Heart left ventricle (tissue), 13 donors: ENCODE data around the gene DNMT1.

Source experiments
- POLR2A ChIP-seq, 2 donors: fragments of 450-650 bp; IDR thresholded peaks; one replicate each; pipeline ENCODE4 v1.6.1; 2017; ENCODE audit warnings: antibody characterized with exemption in 2 of 2, mild to moderate bottlenecking in 2 of 2, moderate library complexity in 2 of 2
- TF ChIP-seq, protein P1 (sequence below), 12 donors: fragments of 200-600 bp; sonication (generic) in 4 of 12; IDR thresholded peaks; one replicate each; pipeline versions ENCODE4 v1.5.0 to v1.8.0; 2018 to 2022; ENCODE audit warnings: antibody characterized with exemption in 12 of 12, mild to moderate bottlenecking in 5 of 12
- donor health status: ischemic (EF 13 %, LVEDD 7.1; RV severe dilation, severe dysfunction).
- donor health status: DM: no; HTN: yes; CAD: no.
- donor health status: DM: no; HTN: no; CAD: no.
- donor health status: ischemic (EF 25% LVEDD 6.9; RV normal size, moderate dysfunction).
- donor health status: ischemic (EF 25% LVEDD 5.7; RV mildly dilated, moderate dysfunction).
- donor health status: ischemic (EF 35%, LVEDD 5.7; RV mildly dilated, moderate dysfunction).
- donor health status: nonischemic (EF 11% LVEDD 7.7; RV severe dilation, severe dysfunction).
- donor health status: DM: yes; HTN: yes; CAD: no.
- donor health status: PGD.
- donor health status: ischemic (EF 29% LVEDD 5.4; RV normal size, mild dysfunction).
- donor health status: nonischemic (EF 23%, LVEDD 6.1; RV moderate dilation, normal function).

DNA sequence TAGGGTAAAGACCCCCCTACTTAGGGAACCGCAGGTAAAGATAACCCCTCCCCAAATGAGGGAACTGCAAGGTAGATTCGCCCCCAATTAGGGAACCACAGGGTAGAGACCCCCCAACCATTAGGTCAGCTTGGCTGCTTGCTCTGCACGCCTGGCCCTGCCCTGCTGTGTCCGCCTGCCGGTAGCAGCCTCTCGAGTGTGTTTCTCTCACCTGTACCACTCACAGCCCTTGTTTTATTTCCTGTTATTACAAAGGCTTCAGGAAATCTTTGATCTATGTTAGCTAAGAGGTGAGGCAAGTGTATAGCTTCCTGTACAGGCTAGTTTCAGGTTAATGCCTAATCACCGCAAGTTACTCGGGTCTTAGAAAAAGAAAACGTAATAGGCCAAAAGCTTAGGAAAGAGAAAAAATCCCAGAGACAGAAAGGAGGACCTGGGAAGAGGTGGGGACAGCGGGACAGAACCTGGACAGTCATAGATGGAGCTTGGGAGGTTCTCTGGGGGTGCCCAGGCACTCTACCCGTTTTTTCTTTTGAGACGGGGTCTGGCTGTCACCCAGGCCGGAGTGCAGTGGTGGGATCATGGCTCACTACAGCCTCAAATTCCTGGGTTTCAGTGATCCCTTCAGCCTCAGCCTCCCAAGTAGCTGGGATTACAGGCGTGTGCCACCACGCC lies 51.9 kb downstream of the DNMT1 start:
- TF ChIP-seq, protein P1, sequence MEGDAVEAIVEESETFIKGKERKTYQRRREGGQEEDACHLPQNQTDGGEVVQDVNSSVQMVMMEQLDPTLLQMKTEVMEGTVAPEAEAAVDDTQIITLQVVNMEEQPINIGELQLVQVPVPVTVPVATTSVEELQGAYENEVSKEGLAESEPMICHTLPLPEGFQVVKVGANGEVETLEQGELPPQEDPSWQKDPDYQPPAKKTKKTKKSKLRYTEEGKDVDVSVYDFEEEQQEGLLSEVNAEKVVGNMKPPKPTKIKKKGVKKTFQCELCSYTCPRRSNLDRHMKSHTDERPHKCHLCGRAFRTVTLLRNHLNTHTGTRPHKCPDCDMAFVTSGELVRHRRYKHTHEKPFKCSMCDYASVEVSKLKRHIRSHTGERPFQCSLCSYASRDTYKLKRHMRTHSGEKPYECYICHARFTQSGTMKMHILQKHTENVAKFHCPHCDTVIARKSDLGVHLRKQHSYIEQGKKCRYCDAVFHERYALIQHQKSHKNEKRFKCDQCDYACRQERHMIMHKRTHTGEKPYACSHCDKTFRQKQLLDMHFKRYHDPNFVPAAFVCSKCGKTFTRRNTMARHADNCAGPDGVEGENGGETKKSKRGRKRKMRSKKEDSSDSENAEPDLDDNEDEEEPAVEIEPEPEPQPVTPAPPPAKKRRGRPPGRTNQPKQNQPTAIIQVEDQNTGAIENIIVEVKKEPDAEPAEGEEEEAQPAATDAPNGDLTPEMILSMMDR (IDR thresholded peaks at IDR 0.05) = no peak
- no peak for TF ChIP-seq POLR2A (IDR thresholded peaks at IDR 0.05)
